Measurements from ENCODE around the gene CNNM1. TPM values are rescaled to one million over a fixed set of nuclear protein-coding genes. Genes with fewer than 3 reads are reported as not detected.

CNNM1 gene
- total and polyA plus RNA-seq, 2 donors from 2014 or later: 0.49 to 0.85 TPM

DNA sequence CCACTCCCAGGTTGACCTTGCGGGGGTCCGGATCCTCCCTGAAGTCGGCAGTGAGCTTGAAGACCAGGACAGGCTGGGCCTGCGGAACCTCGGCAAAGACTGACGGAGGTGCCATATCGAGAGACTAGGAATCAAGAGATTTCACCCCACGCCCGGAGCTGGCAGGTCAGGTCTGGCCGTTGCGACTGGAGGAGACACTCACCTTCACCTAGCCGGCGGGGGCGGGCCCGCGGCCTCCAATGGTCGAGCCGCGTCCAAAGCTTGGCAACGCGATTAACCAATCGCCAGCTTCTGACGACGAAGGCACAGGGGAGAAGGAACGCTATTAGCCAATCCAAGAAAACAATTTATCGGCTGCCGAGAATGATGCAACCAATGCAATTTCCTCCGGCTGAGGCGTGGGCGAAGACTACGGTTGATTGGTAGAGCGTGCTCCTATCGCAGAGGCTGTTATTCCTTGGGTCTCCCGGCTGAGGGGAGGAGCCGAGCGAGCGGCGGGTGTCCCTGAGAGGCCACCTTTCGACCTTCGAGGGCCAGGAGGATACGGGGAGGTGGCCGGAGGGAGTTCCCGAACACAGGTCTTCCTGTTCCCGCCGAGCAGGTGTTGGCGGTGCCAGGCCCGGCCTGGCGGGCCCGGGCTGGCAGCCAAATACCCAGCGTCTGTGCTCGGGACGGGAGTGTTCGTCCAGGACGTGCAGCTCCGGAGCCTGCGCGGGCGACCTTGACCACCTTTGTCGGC is 101.5 kb downstream of the CNNM1 start, which contains the start of gene GOT1:
Gene GOT1, minus strand, starts transcription at position 174 of the 739 bp plus-strand sequence. Its CDS starts 59 bp downstream, at position 115.
- intact Hi-C loops (cut with DNase I): no loop called here
- Histone ChIP-seq H3K9ac (ENCODE audit: low read length in 3 of 3) (peak within 1 kb of the TSS; percentile 93 to 95 (median 94)), H3K4me3 (ENCODE audit: low read length in 3 of 3) (peak within 1 kb of the TSS; percentile 92 to 98 (median 93)), H3K27ac (ENCODE audit: low read depth in 2 of 2, low read length in 2 of 2) (peak within 1 kb of the TSS; percentile 96 to 98), H3K27me3 (ENCODE audit: control insufficient read depth, insufficient read depth, low read length) (no peaks in the 10 kb centered on the region), H3K4me1 (ENCODE audit: control insufficient read depth in 2 of 3, insufficient read depth in 2 of 3, low read depth in 1 of 3, low read length in 3 of 3) (peaks cover 0 to 17% (median 14%) of the 10 kb centered on the region in 3 donors), H3K36me3 (ENCODE audit: control insufficient read depth in 2 of 3, insufficient read depth in 3 of 3, low read length in 3 of 3) (peaks cover under 1 to 7% (median 6%) of the 10 kb centered on the region in 3 donors), H3K9me3 (ENCODE audit: control insufficient read depth in 2 of 3, insufficient read depth in 1 of 3, low read length in 3 of 3) (no peaks in the 10 kb centered on the region)
- peak; percentile 97 to 100 (median 98) for DNase-seq
- TF ChIP-seq, protein P1, sequence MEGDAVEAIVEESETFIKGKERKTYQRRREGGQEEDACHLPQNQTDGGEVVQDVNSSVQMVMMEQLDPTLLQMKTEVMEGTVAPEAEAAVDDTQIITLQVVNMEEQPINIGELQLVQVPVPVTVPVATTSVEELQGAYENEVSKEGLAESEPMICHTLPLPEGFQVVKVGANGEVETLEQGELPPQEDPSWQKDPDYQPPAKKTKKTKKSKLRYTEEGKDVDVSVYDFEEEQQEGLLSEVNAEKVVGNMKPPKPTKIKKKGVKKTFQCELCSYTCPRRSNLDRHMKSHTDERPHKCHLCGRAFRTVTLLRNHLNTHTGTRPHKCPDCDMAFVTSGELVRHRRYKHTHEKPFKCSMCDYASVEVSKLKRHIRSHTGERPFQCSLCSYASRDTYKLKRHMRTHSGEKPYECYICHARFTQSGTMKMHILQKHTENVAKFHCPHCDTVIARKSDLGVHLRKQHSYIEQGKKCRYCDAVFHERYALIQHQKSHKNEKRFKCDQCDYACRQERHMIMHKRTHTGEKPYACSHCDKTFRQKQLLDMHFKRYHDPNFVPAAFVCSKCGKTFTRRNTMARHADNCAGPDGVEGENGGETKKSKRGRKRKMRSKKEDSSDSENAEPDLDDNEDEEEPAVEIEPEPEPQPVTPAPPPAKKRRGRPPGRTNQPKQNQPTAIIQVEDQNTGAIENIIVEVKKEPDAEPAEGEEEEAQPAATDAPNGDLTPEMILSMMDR (IDR thresholded peaks at IDR 0.05; ENCODE audit: borderline replicate concordance, extremely low read depth, insufficient read depth): no peak
- FAIRE-seq: peak; percentile 99

DNA sequence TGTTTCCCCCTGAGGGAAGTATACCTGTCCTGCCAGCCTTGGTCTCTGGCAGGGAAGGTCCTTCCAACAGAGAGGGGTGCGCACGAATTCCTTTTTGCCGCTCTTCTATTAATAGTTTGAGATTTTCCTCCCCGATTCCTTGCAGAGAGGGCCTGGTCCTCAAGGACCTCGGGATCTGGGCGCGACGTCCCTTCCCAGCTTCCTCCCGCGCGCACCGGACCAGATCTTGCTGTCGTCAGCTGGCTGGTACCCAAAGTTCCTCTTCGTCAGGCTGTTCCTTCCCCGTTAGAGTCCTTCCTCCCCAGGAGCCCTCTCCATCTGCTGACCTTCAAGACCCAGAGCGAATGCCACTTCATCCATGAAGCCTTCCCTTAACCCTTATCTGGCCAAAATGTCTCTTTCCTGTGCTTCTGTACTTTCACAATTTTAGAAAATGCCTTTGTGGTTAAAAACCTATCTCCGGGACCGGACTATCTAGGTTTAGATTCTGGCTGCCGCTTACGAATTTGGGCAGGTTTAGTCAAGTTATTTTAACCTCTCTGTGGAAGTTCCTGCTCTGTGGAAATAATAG is 102.1 kb downstream of the CNNM1 start:
- Histone ChIP-seq H3K27me3 (ENCODE audit: control insufficient read depth, insufficient read depth, low read length) (no peaks in the 10 kb centered on the region), H3K9me3 (ENCODE audit: control insufficient read depth in 2 of 3, insufficient read depth in 1 of 3, low read length in 3 of 3) (no peaks in the 10 kb centered on the region), H3K9ac (ENCODE audit: low read length in 3 of 3) (peak overlapping the region; percentile 93 to 94 (median 94)), H3K36me3 (ENCODE audit: control insufficient read depth in 2 of 3, insufficient read depth in 3 of 3, low read length in 3 of 3) (peaks cover 0 to 4% (median 0%) of the 10 kb centered on the region in 3 donors), H3K4me1 (ENCODE audit: control insufficient read depth in 2 of 3, insufficient read depth in 2 of 3, low read depth in 1 of 3, low read length in 3 of 3) (peaks cover 0 to 11% (median 8%) of the 10 kb centered on the region in 3 donors), H3K27ac (ENCODE audit: low read depth in 2 of 2, low read length in 2 of 2) (peak overlapping the region; percentile 96 to 98), H3K4me3 (ENCODE audit: low read length in 3 of 3) (peak overlapping the region; percentile 92 to 98 (median 93))
- intact Hi-C loops (cut with DNase I): no loop called here
- DNase-seq (peak in 2 of 5 donors; percentile 70 to 89), FAIRE-seq (no peak)
- TF ChIP-seq, protein P1 (IDR thresholded peaks at IDR 0.05; ENCODE audit: borderline replicate concordance, extremely low read depth, insufficient read depth): no peak

DNA sequence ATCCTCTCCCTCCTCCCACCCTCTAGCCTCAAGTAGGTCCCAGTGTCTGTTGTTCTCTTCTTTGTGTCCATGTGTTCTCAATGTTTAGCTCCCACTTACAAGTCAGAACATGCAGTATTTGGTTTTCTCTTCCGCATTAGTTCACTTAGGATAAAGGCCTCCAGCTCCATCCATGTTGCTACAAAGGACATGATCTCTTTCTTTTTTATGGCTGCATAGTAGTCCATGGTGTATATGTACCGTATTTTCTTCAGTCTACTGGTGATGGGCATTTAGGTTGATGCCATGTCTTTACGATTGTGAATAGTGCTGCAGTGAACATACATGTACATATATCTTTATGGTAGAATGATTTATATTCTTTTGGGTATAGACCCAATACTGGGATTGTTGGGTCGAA is 102.9 kb downstream of the CNNM1 start:
- TF ChIP-seq, protein P1 (IDR thresholded peaks at IDR 0.05; ENCODE audit: borderline replicate concordance, extremely low read depth, insufficient read depth): no peak
- intact Hi-C loops (cut with DNase I): no loop called here
- H3K9me3 ChIP-seq (ENCODE audit: control insufficient read depth in 2 of 3, insufficient read depth in 1 of 3, low read length in 3 of 3): no peaks in the 10 kb centered on the region
- no peaks in the 10 kb centered on the region for H3K27me3 ChIP-seq (ENCODE audit: control insufficient read depth, insufficient read depth, low read length)
- peak overlapping the region in 1 of 3 donors; percentile 93 for H3K9ac ChIP-seq (ENCODE audit: low read length in 3 of 3)
- H3K4me1 ChIP-seq (ENCODE audit: control insufficient read depth in 2 of 3, insufficient read depth in 2 of 3, low read depth in 1 of 3, low read length in 3 of 3): peaks cover 0 to 8% (median 8%) of the 10 kb centered on the region in 3 donors
- H3K36me3 ChIP-seq (ENCODE audit: control insufficient read depth in 2 of 3, insufficient read depth in 3 of 3, low read length in 3 of 3): peaks cover 0 to 4% (median 0%) of the 10 kb centered on the region in 3 donors
- H3K27ac ChIP-seq (ENCODE audit: low read depth in 2 of 2, low read length in 2 of 2): no peak overlapping the region
- H3K4me3 ChIP-seq (ENCODE audit: low read length in 3 of 3): peak overlapping the region in 2 of 3 donors; percentile 93 to 98
- DNase-seq (no peak), FAIRE-seq (no peak)

Measured in kidney (tissue), 14 donors.